PC-9 (cell line): ENCODE measurements around the gene DMAP1. TPM values are rescaled to one million over a fixed set of nuclear protein-coding genes. Genes with fewer than 3 reads are reported as not detected.

Experiments
- BruUV-seq: library from RNA; stranded (reverse); fragments of 400-500 nt; replicated peaks from 2 replicates; lab custom pipeline; 2021; lab: Mats Ljungman, UMichigan
- CTCF ChIA-PET: fragments of 300-600 bp; sonication (Branson Sonifier 250); formaldehyde crosslinking; loops from one replicate; lab custom pipeline; 2022; ENCODE audit warnings: antibody characterized with exemption; lab: Charles Lee
- POLR2A ChIA-PET: fragments of 300-600 bp; sonication (Branson Sonifier 250); formaldehyde crosslinking; loops from one replicate; lab custom pipeline; 2022; ENCODE audit warnings: antibody characterized with exemption; ENCODE audit not compliant: unreplicated experiment; lab: Charles Lee
- DNase-seq, 2 experiments: peaks; one replicate each; pipeline versions ENCODE4 v3.0.0 to v3.0.0-alpha.2; 2015 to 2022; ENCODE audit warnings: mixed read lengths in 1 of 2
- H2AFZ ChIP-seq: fragments of 200-600 bp; sonication (generic); 2 replicates; pipeline ENCODE4 v1.8.1; 2017; ENCODE audit warnings: antibody characterized with exemption
- H3F3A ChIP-seq: fragments of 200-600 bp; sonication (generic); 2 replicates; pipeline ENCODE4 v1.8.1; 2017; ENCODE audit warnings: antibody characterized with exemption, mild to moderate bottlenecking, low read depth; ENCODE audit not compliant: insufficient read depth
- H3K27ac ChIP-seq: fragments of 200-600 bp; sonication (generic); 2 replicates; pipeline ENCODE4 v1.6.1; 2016; ENCODE audit warnings: mixed run types
- H3K27me3 ChIP-seq: fragments of 200-600 bp; sonication (generic); 2 replicates; pipeline ENCODE4 v1.6.1; 2016; ENCODE audit warnings: low read depth, mixed run types; ENCODE audit not compliant: insufficient read depth
- H3K36me3 ChIP-seq: fragments of 200-600 bp; sonication (generic); 2 replicates; pipeline ENCODE4 v1.6.1; 2016; ENCODE audit warnings: low read depth, mixed run types
- H3K4me1 ChIP-seq: fragments of 200-600 bp; sonication (generic); replicated peaks from 2 replicates; pipeline ENCODE4 v1.6.1; 2016; ENCODE audit warnings: mixed run types; ENCODE audit not compliant: insufficient read depth
- H3K4me2 ChIP-seq: fragments of 200-600 bp; sonication (generic); 2 replicates; pipeline ENCODE4 v1.6.1; 2017; ENCODE audit warnings: mixed run types
- H3K4me3 ChIP-seq: fragments of 200-600 bp; sonication (generic); 2 replicates; pipeline ENCODE4 v1.6.1; 2016; ENCODE audit warnings: mixed run types
- H3K79me2 ChIP-seq: fragments of 200-600 bp; sonication (generic); 2 replicates; pipeline ENCODE4 v1.6.1; 2017; ENCODE audit warnings: low read depth, mixed run types
- H3K9me2 ChIP-seq: fragments of 200-600 bp; sonication (generic); 2 replicates; pipeline ENCODE4 v1.8.1; 2017; ENCODE audit warnings: mild to moderate bottlenecking; ENCODE audit not compliant: insufficient read depth
- H3K9me3 ChIP-seq: fragments of 200-600 bp; sonication (generic); 2 replicates; pipeline ENCODE4 v1.8.1; 2016; ENCODE audit warnings: low read depth; ENCODE audit not compliant: insufficient read depth
- H4K20me1 ChIP-seq: fragments of 200-600 bp; sonication (generic); 2 replicates; pipeline ENCODE4 v1.8.1; 2017; ENCODE audit not compliant: insufficient read depth
- EZH2 ChIP-seq: fragments of 200-600 bp; sonication (generic); IDR thresholded peaks from 2 replicates; pipeline ENCODE4 v1.8.0; 2017; ENCODE audit warnings: antibody characterized with exemption, low read depth
- intact Hi-C: fragments of 100-400 bp; cut with micrococcal nuclease; formaldehyde crosslinking; loops from one replicate; pipeline ENCODE4 v1.10.0; 2022; ENCODE audit not compliant: unreplicated experiment
- total RNA-seq: library from RNA; stranded (reverse); gene quantifications from 2 replicates; pipeline ENCODE4 v1.2.3, GENCODE V29; 2021
- TF ChIP-seq, protein P1 (sequence below): fragments of 200-600 bp; sonication (generic); conservative IDR thresholded peaks from 2 replicates; pipeline ENCODE4 v1.6.1; 2017; ENCODE audit warnings: mixed run types, antibody characterized with exemption, mild to moderate bottlenecking, moderate library complexity

DMAP1 gene
- total RNA-seq, 1 experiment from 2014 or later, result 54.2 TPM

DNA sequence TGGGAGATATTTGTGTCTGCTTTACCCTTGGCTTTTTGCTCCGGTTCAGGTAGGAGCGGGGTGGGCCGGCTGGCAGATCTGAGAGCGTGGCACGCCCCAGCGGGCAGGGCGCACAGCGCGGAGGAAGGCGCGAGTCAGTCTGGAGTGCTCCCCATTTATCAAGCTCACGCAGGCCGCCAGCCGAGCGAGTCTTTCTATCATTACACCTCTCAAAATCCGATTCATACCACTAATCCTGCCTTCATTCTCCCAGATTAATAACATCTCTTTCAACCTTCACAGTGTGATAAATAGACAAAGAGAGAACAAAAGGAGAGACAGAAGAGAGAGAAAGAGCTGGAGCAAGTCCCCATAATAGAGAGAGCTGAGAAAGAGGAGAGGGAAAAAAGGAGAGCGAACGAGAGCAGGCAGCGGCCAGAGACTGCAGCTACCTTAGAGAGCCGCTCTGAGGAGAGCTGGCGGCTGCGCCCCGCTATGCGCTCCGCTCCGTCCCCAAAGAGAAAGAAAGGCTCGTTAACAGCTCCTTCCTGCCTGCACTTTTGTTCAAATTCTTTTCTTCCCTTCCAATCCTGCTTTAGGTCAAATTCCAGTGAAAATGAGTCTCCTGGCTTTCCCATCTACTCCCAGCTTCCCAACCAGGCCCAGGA is 48.0 kb downstream of the DMAP1 start:
- POLR2A ChIA-PET, result no interaction called here
- Histone ChIP-seq H3K4me1 (peaks cover 16% of the 10 kb centered on the region), H3K36me3 (0 out of 2 replicates have a peak, but pooled peaks cover 10% of the 10 kb centered on the region), H3K27ac (no peak overlapping the region), H2AFZ (no peak overlapping the region), H3K9me3 (no peaks in the 10 kb centered on the region), H3K79me2 (no peaks in the 10 kb centered on the region), H4K20me1 (peaks cover 11% of the 10 kb centered on the region), H3K4me3 (no peak overlapping the region), H3F3A (no peaks in the 10 kb centered on the region), H3K9me2 (no peaks in the 10 kb centered on the region), H3K27me3 (no peaks in the 10 kb centered on the region), H3K4me2 (peak overlapping the region; percentile 13; the same call in 1 of the 2 replicates)
- no TSS peak for BruUV-seq
- no peak for DNase-seq
- CTCF ChIA-PET, result no interaction called here
- no peak for TF ChIP-seq EZH2
- TF ChIP-seq, protein P1, sequence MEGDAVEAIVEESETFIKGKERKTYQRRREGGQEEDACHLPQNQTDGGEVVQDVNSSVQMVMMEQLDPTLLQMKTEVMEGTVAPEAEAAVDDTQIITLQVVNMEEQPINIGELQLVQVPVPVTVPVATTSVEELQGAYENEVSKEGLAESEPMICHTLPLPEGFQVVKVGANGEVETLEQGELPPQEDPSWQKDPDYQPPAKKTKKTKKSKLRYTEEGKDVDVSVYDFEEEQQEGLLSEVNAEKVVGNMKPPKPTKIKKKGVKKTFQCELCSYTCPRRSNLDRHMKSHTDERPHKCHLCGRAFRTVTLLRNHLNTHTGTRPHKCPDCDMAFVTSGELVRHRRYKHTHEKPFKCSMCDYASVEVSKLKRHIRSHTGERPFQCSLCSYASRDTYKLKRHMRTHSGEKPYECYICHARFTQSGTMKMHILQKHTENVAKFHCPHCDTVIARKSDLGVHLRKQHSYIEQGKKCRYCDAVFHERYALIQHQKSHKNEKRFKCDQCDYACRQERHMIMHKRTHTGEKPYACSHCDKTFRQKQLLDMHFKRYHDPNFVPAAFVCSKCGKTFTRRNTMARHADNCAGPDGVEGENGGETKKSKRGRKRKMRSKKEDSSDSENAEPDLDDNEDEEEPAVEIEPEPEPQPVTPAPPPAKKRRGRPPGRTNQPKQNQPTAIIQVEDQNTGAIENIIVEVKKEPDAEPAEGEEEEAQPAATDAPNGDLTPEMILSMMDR, result no peak
- intact Hi-C loops, result no loop called here

DNA sequence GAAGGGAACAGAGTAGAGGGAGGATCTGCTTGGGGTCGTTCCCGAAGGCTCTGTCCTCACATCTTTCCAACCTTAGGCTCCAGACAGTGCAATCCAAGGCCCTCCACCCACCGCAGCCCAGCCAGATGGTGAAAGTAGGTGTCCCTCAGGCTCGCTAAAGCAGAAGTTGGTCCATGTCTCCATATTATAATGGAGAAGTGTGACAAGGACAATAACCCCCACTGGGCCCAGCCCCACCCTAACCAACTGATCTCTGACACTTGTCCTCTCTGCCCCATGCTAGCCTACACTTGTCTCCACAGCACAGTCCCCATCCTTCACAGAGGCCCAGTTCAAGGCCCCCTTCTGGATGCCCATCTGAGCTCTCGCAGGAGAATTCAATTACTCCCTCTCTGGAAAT is 48.7 kb downstream of the DMAP1 start:
- H3K4me1 ChIP-seq, result peaks cover 16% of the 10 kb centered on the region
- H2AFZ ChIP-seq, result no peak overlapping the region
- H3K4me2 ChIP-seq, result no peak overlapping the region
- H4K20me1 ChIP-seq, result peaks cover 11% of the 10 kb centered on the region
- H3F3A ChIP-seq, result no peaks in the 10 kb centered on the region
- DNase-seq, result no peak
- H3K9me2 ChIP-seq, result no peaks in the 10 kb centered on the region
- H3K27ac ChIP-seq, result no peak overlapping the region
- no TSS peak for BruUV-seq
- no peak overlapping the region for H3K4me3 ChIP-seq
- no peak for TF ChIP-seq EZH2
- TF ChIP-seq, protein P1, result no peak
- no peaks in the 10 kb centered on the region for H3K79me2 ChIP-seq
- no peaks in the 10 kb centered on the region for H3K9me3 ChIP-seq
- intact Hi-C loops, result no loop called here
- ChIA-PET POLR2A (no interaction called here), CTCF (no interaction called here)
- no peaks in the 10 kb centered on the region for H3K27me3 ChIP-seq
- H3K36me3 ChIP-seq, result 0 out of 2 replicates have a peak, but pooled peaks cover 3% of the 10 kb centered on the region

DNA sequence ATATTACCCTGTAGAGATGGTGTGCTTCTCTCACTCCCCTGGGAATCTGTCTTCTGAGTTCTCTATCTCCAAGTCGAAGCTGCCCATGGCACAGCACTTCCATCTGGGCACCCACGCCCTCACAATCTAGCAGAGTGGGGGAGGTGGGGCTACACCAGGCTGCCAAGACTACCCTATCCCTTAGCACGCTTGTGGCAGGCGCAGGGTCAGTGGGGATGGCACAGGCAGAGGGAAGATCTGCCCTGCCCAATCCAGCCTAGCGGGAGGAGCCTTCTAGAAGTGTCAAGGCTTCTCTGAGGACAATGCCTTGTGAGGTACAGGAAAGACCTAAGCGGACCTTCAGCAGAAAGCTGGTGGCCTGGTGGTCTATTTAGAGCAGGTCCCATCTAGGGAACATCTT is 49.1 kb downstream of the DMAP1 start:
- intact Hi-C loops, result no loop called here
- ChIA-PET POLR2A (no interaction called here), CTCF (no interaction called here)
- H3F3A ChIP-seq, result no peaks in the 10 kb centered on the region
- BruUV-seq, result no TSS peak
- H3K27me3 ChIP-seq, result no peaks in the 10 kb centered on the region
- H3K4me1 ChIP-seq, result peaks cover 16% of the 10 kb centered on the region
- peaks cover 11% of the 10 kb centered on the region for H4K20me1 ChIP-seq
- H3K36me3 ChIP-seq, result no peaks in the 10 kb centered on the region
- H3K4me2 ChIP-seq, result no peak overlapping the region
- no peak for TF ChIP-seq EZH2
- TF ChIP-seq, protein P1, result no peak
- H3K27ac ChIP-seq, result no peak overlapping the region
- no peaks in the 10 kb centered on the region for H3K79me2 ChIP-seq
- H3K4me3 ChIP-seq, result no peak overlapping the region
- no peaks in the 10 kb centered on the region for H3K9me2 ChIP-seq
- no peak overlapping the region for H2AFZ ChIP-seq
- no peak for DNase-seq
- no peaks in the 10 kb centered on the region for H3K9me3 ChIP-seq
